HFF-Myc (cell line): Measurements from ENCODE around the gene RGS18.
"Not testable (repeated sequence)": the region's sequence is repeated elsewhere in the genome, so short reads cannot be mapped to it uniquely, and the experiment has no call there.

Experiments
- DNase-seq: peaks from one replicate; pipeline ENCODE4 v3.0.0-alpha.2; 2011; ENCODE audit warnings: low read depth; ENCODE audit errors: extremely low read depth
- H3K4me3 ChIP-seq: replicated peaks from 2 replicates; pipeline ENCODE4 v1.5.1; 2011; ENCODE audit warnings: low read depth, mild to moderate bottlenecking, control low read depth, low read length
- TF ChIP-seq, protein P1 (sequence below): IDR thresholded peaks from 2 replicates; pipeline ENCODE4 v1.5.1; 2012; ENCODE audit warnings: mild to moderate bottlenecking, low read depth, low read length, control low read depth; ENCODE audit errors: missing control alignments

The RGS18 gene

DNA sequence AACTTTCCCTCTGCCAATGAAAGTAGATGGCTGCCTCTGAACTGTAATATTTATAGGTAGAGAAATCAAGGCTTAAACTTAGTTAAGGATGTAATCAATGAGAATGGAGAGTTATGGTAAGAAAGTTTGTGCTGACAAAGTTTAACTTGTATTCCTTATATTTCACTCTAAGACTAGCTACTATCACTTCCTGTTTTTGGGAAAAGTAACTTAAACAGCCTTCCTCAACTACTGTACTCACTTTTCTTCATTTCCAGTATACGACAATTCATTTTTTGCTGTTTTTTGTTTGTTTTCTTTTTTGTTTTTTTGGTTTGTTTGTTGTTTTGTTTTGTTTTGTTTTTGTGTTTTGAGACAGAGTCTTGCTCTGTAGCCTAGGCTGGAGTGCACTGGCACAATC lies 3.7 kb downstream of the RGS18 start:
- no peak overlapping the region for H3K4me3 ChIP-seq
- TF ChIP-seq, protein P1, sequence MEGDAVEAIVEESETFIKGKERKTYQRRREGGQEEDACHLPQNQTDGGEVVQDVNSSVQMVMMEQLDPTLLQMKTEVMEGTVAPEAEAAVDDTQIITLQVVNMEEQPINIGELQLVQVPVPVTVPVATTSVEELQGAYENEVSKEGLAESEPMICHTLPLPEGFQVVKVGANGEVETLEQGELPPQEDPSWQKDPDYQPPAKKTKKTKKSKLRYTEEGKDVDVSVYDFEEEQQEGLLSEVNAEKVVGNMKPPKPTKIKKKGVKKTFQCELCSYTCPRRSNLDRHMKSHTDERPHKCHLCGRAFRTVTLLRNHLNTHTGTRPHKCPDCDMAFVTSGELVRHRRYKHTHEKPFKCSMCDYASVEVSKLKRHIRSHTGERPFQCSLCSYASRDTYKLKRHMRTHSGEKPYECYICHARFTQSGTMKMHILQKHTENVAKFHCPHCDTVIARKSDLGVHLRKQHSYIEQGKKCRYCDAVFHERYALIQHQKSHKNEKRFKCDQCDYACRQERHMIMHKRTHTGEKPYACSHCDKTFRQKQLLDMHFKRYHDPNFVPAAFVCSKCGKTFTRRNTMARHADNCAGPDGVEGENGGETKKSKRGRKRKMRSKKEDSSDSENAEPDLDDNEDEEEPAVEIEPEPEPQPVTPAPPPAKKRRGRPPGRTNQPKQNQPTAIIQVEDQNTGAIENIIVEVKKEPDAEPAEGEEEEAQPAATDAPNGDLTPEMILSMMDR, result no peak
- no peak for DNase-seq

DNA sequence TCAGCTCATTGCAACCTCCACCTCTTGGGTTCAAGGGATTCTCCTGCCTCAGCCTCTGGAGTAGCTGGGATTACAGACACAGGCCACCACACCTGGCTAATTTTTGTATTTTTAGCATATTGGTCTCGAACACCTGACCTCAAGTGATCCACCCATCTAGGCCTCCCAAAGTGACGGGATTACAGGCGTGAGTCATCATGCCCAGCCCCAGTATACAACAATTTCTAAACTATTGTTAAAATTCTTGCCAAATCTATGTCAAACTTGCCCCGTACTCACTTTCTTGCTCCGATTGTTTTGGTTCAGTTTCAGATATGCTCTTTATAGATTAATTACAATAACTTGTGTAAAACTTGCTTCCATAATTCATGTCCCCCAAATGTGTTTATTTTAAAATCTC lies 4.1 kb downstream of the RGS18 start:
- no peak overlapping the region for H3K4me3 ChIP-seq
- DNase-seq, result no peak
- TF ChIP-seq, protein P1, result no peak

DNA sequence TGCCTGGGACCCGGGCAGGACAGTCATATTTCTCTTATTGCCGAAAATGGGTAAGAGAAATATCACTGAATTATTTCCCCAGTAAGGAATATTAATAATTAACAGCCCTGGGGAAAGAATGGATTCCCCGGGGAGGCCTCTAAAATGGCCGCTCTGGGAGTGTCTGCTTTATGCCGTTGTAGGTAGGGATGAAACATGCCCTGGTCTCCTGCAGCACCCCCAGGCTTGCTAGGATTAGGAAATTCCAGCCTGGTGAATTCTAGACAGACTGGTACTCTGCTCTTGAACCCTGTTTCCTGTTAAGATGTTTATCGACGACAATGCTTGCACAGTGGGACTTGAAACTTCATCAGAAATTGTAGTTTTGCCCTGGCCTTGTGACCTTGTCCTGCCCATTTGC lies 6.7 kb downstream of the RGS18 start:
- DNase-seq, H3K4me3 ChIP-seq: not testable (repeated sequence)

DNA sequence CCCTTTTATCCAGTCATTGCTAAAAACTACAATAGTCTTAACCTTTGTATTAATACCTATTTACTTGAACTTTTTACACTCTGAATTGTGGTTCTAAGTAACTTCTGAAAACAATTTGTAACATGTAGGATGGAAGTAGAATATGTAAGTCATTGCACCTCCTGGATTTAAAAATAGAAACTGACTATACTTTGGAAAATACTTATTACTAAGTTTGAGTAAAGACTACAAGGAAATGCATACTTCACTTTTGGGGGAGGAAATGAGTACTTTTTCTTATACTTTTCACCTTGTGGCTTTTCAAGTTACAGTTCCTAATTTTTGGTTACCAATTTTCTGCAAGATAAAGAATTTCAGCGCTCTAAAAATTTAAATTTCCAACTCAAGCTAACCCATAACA lies 8.7 kb downstream of the RGS18 start:
- DNase-seq, result no peak
- H3K4me3 ChIP-seq, result no peak overlapping the region
- TF ChIP-seq, protein P1, result no peak

DNA sequence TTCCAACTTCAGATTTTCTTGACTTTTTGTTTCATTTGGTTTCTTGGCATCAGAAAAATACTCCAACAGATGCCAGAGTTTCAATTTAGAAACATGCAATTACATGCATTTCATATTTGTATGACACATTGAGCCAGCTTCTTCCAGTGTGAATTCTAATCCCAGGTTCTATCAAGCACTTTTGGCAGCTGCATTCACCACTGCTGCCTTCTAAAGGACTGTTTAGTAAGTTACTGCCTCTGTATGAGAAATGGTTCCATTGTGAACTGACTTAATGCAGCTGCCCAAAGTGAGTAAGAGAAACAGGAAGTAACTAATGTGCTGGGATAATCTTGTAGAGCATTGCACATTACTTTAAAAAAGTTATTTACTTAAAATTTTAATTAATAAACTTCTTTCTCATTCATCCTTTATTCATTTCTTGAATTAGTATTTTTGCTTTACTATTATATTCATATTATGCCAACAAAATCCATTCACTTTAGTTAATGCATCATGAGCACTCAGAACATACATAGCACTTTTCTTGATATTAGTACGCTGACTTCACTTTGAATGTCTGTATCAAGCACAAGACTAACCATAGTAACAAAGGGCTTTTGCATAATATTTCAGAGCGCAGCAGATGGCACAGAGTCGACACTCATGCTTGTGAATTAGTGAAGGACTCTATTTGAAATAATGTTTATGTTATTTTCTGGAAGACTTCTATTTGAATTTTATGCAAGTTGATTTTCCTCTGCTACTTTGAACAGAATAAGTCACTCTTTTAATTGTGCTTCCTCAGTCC lies 9.8 kb downstream of the RGS18 start:
- TF ChIP-seq, protein P1, result no peak
- H3K4me3 ChIP-seq, result no peak overlapping the region
- DNase-seq, result no peak

DNA sequence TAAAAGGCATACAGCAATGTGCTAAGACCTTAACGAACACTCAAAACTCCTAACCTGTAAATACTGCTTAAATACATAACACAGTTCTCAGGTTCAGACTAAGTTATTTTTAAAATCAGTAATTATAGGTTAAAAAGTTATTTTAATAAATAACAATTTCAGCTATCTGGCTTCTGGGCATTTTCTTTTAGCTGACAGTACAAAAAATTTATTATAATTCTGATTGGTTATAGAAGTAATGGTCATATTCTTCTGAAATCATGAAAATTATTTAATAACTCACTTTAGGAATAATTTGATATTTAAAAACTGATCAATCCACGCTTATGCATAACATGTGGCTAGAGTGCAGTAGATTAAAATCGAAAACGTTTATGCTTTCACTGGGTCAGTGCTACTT lies 10.7 kb downstream of the RGS18 start:
- TF ChIP-seq, protein P1, result no peak
- DNase-seq, result no peak
- H3K4me3 ChIP-seq, result no peak overlapping the region

DNA sequence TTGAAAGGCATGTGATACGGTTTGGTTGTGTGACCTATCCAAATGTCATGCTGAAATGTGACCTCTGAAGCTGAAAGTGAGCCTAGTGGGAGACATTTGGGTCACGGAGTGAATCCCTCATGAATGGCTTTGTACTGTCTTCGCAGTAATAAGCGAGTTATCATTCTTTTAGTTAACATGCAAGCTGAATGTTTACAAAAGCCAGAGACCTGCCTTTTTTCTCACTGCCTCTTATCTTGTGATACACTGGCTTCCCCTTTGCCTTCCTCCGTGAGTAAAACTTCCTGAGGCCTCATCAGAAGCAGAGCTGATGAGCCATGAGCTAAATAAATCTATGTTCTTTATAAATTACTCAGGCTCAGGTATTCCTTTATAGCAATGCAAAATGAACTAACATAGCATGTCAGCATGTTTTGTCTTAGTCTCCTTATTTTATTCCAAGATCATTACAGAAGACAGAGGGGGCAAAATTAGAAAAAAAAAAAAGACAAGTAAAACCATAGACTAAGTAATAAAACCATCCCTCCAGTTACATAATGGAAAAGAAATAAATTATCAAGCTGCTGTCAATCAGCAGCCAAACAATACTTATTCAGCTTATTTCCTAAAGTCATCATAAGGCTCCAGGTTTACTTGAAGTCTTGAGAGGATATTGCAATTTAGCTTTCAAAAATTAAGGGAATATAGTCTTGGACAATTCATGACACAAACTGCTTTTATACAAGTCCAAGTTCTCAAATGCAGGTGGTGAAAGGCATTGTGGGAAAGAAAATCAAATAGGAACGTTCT lies 12.1 kb downstream of the RGS18 start:
- TF ChIP-seq, protein P1, result no peak
- H3K4me3 ChIP-seq, result no peak overlapping the region
- no peak for DNase-seq
